Skeletal muscle cell (primary cell): ENCODE results near the gene CDK14.

ENCODE experiments used
- DNase-seq: peaks from one replicate; pipeline ENCODE4 v3.0.0-alpha.2; 2010; ENCODE audit warnings: low read depth
- H3K4me3 ChIP-seq: 2 replicates; pipeline ENCODE4 v1.5.1; 2011; ENCODE audit warnings: low read depth, mild to moderate bottlenecking, control low read depth, low read length, moderate library complexity

The CDK14 gene

DNA sequence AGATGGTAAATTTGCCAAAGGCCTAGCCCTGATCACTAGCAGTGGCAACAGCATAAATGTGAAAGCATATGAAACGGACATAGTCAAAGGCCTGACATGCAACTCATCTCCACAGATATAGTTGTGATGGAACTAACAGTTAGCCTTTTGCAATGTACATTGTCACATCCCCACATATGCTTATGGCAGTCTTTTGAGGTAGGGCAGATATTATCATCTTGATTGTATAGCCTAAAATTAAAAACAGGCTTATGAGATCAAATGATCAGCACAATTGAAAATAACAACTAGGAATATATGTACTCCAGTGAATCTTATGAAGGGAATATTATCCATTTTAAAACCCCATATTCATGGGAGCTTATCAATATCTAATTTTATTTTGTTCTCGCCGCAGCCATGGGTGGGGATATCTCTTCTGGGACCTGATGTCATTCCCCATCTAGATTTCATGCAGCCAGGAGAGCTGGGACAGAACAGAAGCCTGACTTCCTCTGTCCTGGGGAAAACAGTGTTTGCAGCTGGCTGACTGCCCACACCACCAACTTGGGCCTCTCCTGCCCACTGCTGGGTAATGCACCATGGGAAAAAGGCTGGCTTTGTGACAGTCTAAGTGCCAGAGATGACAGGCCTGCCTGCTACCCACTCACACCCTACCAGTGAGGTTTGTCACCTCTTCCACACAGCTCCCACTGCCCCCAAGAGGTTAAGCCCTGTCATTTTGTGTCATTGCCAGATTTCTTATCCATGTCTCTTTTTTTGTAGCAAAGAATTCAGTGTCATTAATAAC is 487.9 kb downstream of the CDK14 start:
- DNase-seq, result no peak
- no peak overlapping the region for H3K4me3 ChIP-seq

DNA sequence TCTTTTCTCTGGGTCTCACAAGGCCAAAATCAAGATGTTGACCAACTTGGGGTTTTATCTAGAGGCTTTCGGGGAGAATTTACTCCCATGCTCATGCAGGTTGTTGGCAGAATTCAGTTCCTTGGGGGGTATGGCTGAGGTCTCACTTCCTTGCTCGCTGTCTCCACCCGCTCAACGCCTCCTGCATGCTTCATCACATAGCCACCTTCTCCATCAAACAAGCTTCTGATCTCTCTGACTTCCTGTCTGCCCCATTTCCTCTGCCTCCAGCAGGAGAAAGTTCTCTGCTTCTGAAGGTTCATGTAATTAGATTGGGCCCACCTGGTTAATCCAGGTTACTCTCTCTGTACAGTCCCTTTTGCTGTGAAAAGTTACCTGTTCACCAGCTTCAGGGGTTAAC is 489.1 kb downstream of the CDK14 start:
- no peak overlapping the region for H3K4me3 ChIP-seq
- no peak for DNase-seq

DNA sequence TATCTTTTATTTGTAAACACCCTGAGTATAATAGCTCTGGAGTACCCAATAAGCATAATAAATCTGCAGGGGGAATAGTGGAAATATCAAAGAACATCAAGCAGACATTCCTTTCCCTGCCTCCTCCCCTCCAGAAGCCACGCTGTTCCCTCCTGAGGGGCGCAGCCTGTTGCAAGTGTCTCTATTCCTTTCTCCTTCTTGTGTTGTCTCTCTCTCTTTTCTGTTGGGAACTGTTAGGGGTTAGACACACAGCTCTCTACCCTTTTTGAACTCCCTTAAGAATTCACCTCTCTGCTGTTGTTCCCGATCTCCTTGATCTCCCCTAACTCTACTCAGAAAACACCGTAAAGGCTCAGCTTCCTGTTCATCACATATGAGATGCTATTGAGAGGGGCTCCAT is 490.1 kb downstream of the CDK14 start:
- no peak overlapping the region for H3K4me3 ChIP-seq

DNA sequence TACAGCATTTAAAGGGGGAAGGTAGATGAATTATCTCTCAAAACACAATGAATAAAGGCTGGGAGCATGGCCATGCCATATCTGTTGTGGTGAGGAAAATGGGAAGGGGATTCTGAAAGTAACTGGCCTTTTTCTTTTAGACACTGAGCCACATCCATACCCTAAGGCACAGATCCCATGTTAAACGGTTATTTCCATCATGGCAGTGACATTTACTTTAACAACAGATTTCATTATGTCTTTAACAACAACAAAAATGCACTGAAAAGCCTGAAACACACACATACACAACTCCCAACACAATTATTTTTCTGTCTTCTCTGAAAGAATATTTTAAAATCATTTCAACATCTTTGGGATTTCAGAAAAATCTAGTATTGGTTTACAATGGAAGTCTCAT is 492.0 kb downstream of the CDK14 start:
- no peak for DNase-seq
- H3K4me3 ChIP-seq, result no peak overlapping the region

More for the DNA sequence above, 490.1 kb downstream of the CDK14 start:
- DNase-seq, result no peak

DNA sequence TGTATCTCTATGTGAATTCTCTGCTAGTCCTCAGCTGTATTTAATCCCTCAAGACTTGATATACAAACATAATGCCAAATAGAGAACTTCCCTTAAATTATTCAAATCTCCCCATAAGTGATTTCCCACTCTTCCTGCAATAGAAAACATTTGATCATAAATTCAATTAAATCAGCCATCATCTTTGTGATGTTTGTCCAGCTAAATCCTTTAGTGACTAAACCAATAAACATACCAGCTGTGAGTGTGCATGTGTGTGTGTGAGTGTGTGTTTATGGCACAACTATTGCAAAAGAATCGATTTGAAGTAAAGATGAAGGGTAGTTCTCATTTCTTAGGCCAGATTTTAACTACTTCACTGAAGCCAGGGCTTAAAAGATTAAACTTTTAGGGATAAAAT is 492.6 kb downstream of the CDK14 start:
- no peak for DNase-seq
- no peak overlapping the region for H3K4me3 ChIP-seq

DNA sequence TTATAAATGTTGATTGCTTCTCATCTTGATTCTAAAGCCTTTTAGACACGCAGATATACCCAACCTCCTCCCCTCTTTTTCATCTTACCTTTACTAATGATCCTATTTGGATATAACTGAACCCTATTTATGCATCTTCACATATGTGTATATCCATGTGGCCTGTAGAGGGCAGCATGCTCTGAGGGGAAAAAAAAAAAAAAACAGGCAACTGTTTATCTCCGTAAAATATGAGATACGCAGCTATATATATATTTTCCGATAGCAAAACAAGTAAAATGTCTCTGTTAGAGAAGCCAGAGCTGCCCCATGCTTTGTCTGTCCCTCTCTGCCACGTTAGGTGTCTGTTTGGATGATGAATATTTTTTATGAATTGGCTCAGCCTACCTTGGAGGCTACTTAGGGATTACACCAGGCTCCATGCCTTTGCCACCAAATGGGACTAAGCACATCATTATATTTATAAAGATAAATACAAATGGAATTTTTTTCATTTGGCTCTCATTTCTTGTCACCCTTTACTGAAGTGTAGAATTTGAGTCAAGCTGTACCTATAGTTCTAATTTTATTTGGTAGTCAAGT is 493.4 kb downstream of the CDK14 start:
- no peak for DNase-seq
- H3K4me3 ChIP-seq, result no peak overlapping the region

DNA sequence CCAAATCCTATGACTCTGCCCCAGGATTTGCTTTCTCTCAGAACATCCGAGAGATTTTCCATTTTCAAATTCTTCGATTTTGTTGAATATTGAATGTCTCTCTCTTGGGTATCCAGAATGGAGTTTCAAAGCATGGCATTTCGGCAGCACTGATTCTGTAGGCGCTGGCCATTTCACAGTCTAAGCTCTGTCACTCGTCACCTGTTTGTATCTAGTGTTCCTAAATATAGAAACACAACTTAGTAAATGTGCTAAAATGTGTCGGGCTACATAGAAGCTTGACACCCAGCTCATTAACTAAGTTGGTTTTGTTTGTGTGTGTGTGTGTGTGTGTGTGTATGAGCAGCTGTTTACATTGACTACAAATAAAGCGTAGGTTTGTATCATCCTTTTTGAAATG is 494.6 kb downstream of the CDK14 start:
- DNase-seq, result no peak
- no peak overlapping the region for H3K4me3 ChIP-seq

DNA sequence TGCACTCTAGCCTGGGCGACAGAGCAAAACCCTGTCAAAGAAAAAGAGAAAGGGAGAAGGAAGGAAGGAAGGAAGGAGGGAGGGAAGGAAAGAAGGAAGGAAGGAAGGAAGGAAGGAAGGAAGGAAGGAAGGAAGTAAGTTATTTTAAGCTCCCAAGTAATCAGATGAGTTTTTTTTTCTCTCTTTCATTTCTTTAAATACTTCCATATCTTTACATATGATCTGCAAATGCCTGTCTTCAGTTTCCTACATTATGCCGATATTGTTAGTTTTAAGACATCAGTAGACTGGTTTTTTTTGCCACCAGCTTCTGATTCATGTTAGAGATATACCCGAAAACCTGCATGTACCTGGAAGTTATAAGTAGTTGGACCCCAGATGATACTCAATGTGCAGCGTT is 495.5 kb downstream of the CDK14 start:
- DNase-seq, result no peak
- no peak overlapping the region for H3K4me3 ChIP-seq

DNA sequence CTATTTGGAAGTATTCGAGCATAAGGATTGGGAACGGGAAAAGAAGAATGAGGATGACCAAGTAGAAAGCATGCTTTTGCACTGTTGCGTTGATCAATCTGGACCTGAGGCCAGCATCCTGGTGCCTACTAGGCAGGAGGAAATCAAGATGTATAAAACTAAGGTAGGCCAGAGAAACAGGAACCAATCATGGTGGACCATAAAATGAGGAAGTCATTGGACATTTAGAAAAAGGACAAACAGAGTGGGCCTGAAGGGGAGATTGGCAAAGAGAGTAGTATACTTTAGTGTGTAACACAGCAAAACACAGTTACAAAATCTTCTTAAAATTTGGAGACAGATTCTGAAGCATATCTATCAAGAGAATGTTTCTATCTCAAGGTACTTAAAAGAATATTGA is 497.1 kb downstream of the CDK14 start:
- H3K4me3 ChIP-seq, result no peak overlapping the region
- DNase-seq, result no peak

DNA sequence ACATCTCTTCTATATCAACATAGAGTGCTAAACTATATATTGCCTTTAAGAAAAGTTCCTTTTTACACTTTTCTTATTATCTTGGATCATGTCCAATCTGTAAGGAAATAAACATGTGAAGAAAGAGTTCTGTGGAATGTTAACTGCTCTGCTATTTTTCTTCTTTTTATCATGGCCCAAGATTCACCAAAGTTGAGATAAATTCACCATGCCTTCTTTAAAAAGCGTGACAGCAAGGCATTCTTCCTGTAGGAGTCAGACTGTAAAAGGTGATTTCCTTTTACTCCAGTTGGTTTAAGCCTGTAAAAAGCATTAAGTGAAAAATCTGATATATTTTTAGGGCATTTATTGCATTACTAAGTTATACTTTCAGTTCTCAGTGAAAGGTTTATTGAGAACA is 502.4 kb downstream of the CDK14 start:
- DNase-seq, result no peak
- H3K4me3 ChIP-seq, result no peak overlapping the region

DNA sequence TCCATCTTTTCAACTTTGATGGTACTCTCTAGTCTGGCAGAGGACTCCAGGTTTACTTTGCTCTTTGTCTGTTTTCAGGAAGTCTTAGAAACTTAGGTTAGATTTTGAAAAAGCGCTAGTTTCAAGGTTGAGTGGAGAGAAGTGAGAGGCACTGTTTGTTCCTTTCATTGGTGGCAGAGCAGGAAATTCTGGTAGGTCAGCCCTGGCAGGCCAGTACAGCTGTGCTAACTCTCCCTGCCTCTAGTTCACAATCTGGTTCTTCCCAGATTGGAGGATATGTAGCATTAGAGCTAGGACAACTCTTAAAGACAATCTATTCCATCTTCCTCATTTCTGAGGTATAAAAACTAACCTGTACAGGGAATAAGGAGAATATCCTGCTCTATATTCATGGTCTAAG is 507.2 kb downstream of the CDK14 start:
- H3K4me3 ChIP-seq, result no peak overlapping the region
- no peak for DNase-seq

DNA sequence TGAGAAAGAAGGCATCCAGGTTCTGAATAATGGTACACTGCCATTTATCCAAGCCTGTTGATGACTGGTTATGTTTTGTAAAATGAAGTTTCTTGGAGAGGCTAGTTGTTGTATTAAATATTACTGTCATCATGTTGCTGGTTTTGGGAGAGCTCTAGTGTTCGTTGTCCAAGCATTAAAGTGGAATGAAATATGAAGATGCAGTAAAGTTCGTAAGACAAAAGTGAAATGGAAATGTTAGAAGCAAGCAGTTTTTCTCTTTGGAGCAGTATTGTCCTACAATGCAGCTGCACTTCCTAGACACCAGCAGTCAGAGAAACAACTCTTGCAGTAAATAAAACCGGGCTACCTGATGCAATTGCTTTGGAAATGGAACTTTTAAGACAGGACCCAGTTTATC is 511.3 kb downstream of the CDK14 start:
- DNase-seq, result no peak
- no peak overlapping the region for H3K4me3 ChIP-seq

DNA sequence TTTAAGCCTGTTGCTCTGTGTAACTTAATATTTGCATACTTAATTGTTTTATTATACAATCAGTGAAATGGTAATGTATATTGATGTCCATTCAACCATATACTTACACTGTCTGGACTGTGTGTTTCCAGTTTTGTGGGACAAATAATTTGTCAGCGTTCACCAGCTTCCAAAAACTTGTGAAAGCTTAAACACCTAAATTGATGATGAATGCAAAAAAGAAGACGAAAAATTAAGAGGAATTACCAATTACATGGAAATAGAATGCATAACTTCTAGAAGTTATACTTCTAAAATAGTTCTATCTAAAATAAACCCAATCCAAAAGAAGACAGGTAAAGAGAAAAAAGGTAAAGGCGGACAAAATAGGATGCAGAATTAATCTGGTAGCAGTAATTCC is 513.1 kb downstream of the CDK14 start:
- H3K4me3 ChIP-seq, result no peak overlapping the region
- DNase-seq, result no peak

DNA sequence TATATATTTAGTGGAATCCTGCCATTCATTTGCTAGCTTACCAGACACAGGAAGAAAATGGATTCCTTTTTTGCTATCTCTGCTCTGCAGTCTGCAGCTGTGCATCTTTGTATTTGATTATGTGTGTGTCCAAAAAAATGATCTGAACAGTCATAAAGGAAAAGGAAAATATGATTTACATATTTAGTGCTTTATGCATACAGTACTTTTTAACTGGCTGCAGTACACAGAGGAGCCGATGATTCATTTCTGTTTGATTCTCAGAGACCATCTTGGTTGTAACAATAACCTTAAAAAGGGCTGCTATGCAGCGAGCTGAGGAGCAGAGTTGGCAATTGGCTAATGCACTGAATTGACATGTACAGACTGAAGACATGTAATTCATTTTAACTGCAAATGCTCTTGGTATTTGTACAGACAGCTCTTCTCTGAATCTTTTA is 516.8 kb downstream of the CDK14 start:
- no peak overlapping the region for H3K4me3 ChIP-seq
- peak; percentile 31 for DNase-seq

DNA sequence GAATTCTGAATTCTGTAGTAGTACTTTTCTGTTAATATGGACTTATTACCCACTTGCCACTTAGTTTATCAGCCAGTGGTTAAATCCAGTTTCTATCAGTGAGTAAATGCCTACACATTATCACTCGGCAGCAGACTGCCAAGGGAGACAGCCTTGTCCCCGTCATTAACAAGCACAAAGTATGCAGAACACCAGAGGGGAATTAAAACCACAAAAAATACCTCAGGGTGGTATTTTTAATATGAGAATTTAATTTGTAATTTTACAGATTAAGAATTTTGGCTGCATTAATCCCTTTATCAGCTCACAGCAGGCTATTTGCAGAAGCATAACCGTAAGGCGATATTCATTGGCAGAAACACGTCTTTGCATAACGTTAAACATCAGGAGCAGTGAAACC is 518.1 kb downstream of the CDK14 start:
- no peak for DNase-seq
- H3K4me3 ChIP-seq, result no peak overlapping the region

DNA sequence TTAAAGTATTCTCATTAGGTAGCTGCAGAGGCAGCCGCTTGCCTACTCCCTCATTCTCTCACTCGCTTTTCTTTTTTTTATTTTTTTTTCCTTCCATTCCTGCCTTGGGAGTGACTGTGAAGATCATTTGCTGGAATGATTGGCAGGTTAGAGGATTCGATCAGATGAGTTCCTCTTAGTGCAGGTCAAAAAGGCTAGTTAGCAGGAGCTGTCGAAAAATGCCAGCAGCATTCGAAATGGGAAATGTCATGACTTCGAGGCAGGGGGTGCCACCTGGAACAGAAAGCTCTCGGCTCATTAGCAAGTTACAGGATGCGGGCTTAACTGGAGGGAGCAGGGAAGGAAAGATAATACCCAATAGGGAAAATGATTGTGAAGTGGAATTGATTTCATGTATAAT is 530.6 kb downstream of the CDK14 start:
- no peak for DNase-seq
- H3K4me3 ChIP-seq, result no peak overlapping the region

DNA sequence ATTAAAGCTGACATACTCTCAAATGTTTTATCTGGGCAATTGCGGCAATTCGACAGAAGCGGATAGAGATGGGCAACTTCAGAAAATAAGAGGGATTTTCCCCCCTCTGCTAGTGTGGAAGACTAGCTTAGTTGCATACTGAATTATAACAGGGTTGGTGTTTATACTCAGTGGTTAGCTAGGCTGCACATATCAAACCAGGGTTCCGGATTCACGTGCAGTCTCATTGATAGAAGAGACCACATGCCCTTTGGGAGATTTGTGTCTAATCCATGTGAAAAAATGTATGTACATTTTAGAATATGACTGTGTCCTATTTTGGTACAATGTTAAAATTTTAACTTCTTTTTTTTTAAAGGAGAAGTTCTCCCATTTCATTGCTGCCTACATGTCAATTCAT is 531.2 kb downstream of the CDK14 start:
- H3K4me3 ChIP-seq, result no peak overlapping the region
- no peak for DNase-seq

DNA sequence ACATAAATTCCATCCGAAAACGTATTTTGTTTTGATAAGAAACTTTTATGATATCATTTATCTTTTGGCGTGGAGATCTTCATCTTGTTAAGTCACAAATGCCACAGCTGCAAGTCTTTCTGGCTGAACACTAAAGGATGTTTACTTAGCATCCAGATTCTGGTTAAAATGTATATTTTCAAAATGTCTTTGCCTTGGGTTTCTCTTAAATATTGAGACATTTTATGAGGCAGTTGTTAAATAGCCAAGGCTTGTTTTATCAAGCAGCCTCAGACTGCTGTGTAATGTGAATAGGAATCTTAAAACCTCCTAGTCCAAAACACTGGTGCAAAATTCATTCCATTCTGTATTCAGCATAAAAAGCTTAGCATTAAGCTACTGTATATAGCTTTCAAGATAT is 531.8 kb downstream of the CDK14 start:
- no peak for DNase-seq
- no peak overlapping the region for H3K4me3 ChIP-seq

DNA sequence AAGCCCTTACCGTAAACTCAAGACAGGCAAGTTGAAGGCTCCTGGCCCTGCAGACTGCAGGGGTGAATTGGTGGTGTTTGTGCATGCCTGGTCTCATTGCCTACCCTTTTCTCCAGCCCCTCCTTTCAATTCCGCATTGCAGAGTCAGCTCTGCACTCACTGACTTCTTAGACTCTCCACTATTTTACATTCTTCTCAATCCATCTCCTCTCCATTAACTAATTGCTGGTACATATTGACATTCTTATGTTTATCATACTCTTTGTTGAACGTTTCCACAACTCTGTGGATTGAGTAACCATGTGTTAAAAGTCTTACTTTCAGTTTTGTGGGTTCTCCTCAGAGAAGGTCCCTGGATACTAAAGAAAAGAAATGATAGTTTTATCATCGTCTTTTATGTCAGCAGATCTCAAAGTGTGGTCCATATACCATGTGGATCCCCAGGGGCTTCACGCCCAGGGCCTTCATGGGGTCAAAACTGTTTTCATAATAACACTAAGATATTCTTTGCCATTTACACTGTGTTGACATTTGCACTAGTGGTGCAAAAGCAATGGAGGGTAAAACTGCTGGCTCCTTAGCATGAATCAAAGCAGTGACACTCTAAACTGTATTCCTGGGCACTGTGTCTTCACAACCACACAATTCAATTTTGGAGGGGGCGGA is 532.7 kb downstream of the CDK14 start:
- H3K4me3 ChIP-seq, result no peak overlapping the region
- no peak for DNase-seq

DNA sequence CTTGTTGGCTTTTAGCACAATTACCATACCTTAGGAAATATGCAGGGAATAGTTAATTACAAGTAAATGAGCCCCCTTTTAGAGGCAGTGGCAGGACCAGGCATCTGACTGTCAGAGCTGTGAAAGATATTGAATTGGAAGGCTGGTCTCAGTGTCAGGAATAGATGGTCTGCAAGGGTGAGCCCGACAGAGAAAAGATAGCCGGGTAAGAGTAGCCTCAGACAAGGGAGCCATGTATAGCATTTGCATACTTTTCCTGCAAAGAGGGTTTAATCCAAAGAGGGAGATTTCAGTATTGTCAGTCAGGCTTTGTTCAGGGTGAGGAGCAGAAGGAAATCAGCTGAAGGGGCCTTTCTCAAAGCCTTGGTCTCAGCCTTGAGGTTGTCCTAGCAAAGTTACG is 539.2 kb downstream of the CDK14 start:
- H3K4me3 ChIP-seq, result no peak overlapping the region
- no peak for DNase-seq
